Vagina (tissue), 2 donors: Measurements from ENCODE around the gene KDM2A.

Experiments
- CTCF ChIP-seq, 3 experiments: fragments of 450-650 bp in 2 of 3; fragments of 200-600 bp in 1 of 3; sonication (generic) in 1 of 3; IDR thresholded peaks; one replicate each; pipeline ENCODE4 v1.5.1; 2017 to 2019; ENCODE audit warnings: antibody characterized with exemption in 3 of 3, mild to moderate bottlenecking in 2 of 3, moderate library complexity in 2 of 3
- POLR2A ChIP-seq, 2 donors: fragments of 450-650 bp; IDR thresholded peaks; one replicate each; pipeline ENCODE4 v1.6.1; 2017; ENCODE audit warnings: antibody characterized with exemption in 2 of 2, mild to moderate bottlenecking in 2 of 2, moderate library complexity in 2 of 2
- POLR2AphosphoS5 ChIP-seq, 2 donors: sonication (generic); formaldehyde crosslinking; IDR thresholded peaks; one replicate each; pipeline ENCODE4 v1.9.0; 2017; ENCODE audit warnings: antibody characterized with exemption in 2 of 2, mild to moderate bottlenecking in 2 of 2, low read depth in 1 of 2; ENCODE audit not compliant: insufficient read depth in 1 of 2

- TF ChIP-seq CTCF (IDR thresholded peaks at IDR 0.05): no peak
- no peak for TF ChIP-seq POLR2A (IDR thresholded peaks at IDR 0.05)
- no peak for TF ChIP-seq POLR2AphosphoS5 (IDR thresholded peaks at IDR 0.05; ENCODE audit: insufficient read depth in 1 of 2, low read depth in 1 of 2)
Measured at GRCh38 chr11:67105964-67106363, 13.1 kb upstream of the KDM2A start.
